ENCODE measurements around the gene RAB23.
A peak's percentile ranks its signal among the peaks of the same experiment; 100 is the strongest.

Gene RAB23

GRCh38 chr6:57221936-57222742, at the start of gene RAB23:
TSS of gene RAB23 (minus strand) at chr6:57222307. CDS start at chr6:57210380, 11,927 bp downstream.
- DNase-seq (ENCODE audit: low read depth in 2 of 2): peak; percentile 75 to 78

- no peak for DNase-seq (ENCODE audit: low read depth in 2 of 2)
Observed at GRCh38 chr6:57268294-57268640, 46.2 kb upstream of the RAB23 start.

GRCh38 chr6:57267586-57268293, 45.6 kb upstream of the RAB23 start:
- DNase-seq (ENCODE audit: low read depth in 2 of 2): no peak

GRCh38 chr6:57265755-57266221, 43.7 kb upstream of the RAB23 start:
- no peak for DNase-seq (ENCODE audit: low read depth in 2 of 2)

- no peak for DNase-seq (ENCODE audit: low read depth in 2 of 2)
Observed at GRCh38 chr6:57263739-57264138, 41.6 kb upstream of the RAB23 start.

GRCh38 chr6:57262901-57263694, 41.0 kb upstream of the RAB23 start:
- no peak for DNase-seq (ENCODE audit: low read depth in 2 of 2)

- no peak for DNase-seq (ENCODE audit: low read depth in 2 of 2)
Observed at GRCh38 chr6:57262488-57262887, 40.4 kb upstream of the RAB23 start.

GRCh38 chr6:57261926-57262325, 39.8 kb upstream of the RAB23 start:
- DNase-seq (ENCODE audit: low read depth in 2 of 2): no peak

- no peak for DNase-seq (ENCODE audit: low read depth in 2 of 2)
Observed at GRCh38 chr6:57259064-57259463, 37.0 kb upstream of the RAB23 start.

GRCh38 chr6:57257911-57258541, 35.9 kb upstream of the RAB23 start:
- DNase-seq (ENCODE audit: low read depth in 2 of 2): no peak

- no peak for DNase-seq (ENCODE audit: low read depth in 2 of 2)
Observed at GRCh38 chr6:57256541-57256940, 34.4 kb upstream of the RAB23 start.

GRCh38 chr6:57255451-57256169, 33.5 kb upstream of the RAB23 start:
- DNase-seq (ENCODE audit: low read depth in 2 of 2): no peak

- no peak for DNase-seq (ENCODE audit: low read depth in 2 of 2)
Observed at GRCh38 chr6:57254055-57254717, 32.1 kb upstream of the RAB23 start.

- no peak for DNase-seq (ENCODE audit: low read depth in 2 of 2)
Observed at GRCh38 chr6:57252975-57253374, 30.9 kb upstream of the RAB23 start.

- no peak for DNase-seq (ENCODE audit: low read depth in 2 of 2)
Observed at GRCh38 chr6:57252137-57252536, 30.0 kb upstream of the RAB23 start.

GRCh38 chr6:57250348-57250747, 28.2 kb upstream of the RAB23 start:
- no peak for DNase-seq (ENCODE audit: low read depth in 2 of 2)

GRCh38 chr6:57248311-57248895, 26.3 kb upstream of the RAB23 start:
- no peak for DNase-seq (ENCODE audit: low read depth in 2 of 2)

GRCh38 chr6:57247603-57248002, 25.5 kb upstream of the RAB23 start:
- DNase-seq (ENCODE audit: low read depth in 2 of 2): no peak

- DNase-seq (ENCODE audit: low read depth in 2 of 2): no peak
Observed at GRCh38 chr6:57246307-57246706, 24.2 kb upstream of the RAB23 start.

GRCh38 chr6:57243954-57244353, 21.8 kb upstream of the RAB23 start:
- DNase-seq (ENCODE audit: low read depth in 2 of 2): no peak

Measured in stimulated activated CD8-positive, alpha-beta memory T cell treated with anti-CD3 and anti-CD28 coated beads, Interleukin-15, amount 100 ng/mL, for 48 hours (primary cell).